Testis (tissue), 3 donors: ENCODE results near the gene BNC2. TPM values are rescaled to one million over a fixed set of nuclear protein-coding genes. Genes with fewer than 3 reads are reported as not detected.

ENCODE experiments used
- DNase-seq: peaks from one replicate; pipeline ENCODE4 v3.0.0-alpha.2; 2019
- H3K27ac ChIP-seq, 2 donors: fragments of 200-600 bp; sonication (generic); one replicate each; pipeline ENCODE4 v1.5.1; 2019
- H3K27me3 ChIP-seq: fragments of 200-600 bp; sonication (generic); one replicate; pipeline ENCODE4 v1.5.1; 2019
- H3K36me3 ChIP-seq: fragments of 200-600 bp; sonication (generic); one replicate; pipeline ENCODE4 v1.5.1; 2017; ENCODE audit warnings: low read depth; ENCODE audit errors: missing control alignments
- H3K4me1 ChIP-seq: fragments of 200-600 bp; sonication (generic); one replicate; pipeline ENCODE4 v1.5.1; 2019
- H3K4me3 ChIP-seq, 2 donors: fragments of 200-600 bp; sonication (generic); one replicate each; pipeline ENCODE4 v1.5.1; 2017 to 2019
- H3K9me3 ChIP-seq: fragments of 200-600 bp; sonication (generic); one replicate; pipeline ENCODE4 v1.5.1; 2017
- POLR2A ChIP-seq: fragments of 450-650 bp; IDR thresholded peaks from one replicate; pipeline ENCODE4 v1.6.1; 2017; ENCODE audit warnings: antibody characterized with exemption, mild to moderate bottlenecking, moderate library complexity
- WGBS, 2 donors: methylation state at CpG; one replicate each; pipeline ENCODE4 v1.1.5; 2018; 5-methylcytosine and 5-hydroxymethylcytosine counted together
- intact Hi-C: fragments of 100-400 bp; cut with DNase I; formaldehyde crosslinking; loops from one replicate; pipeline ENCODE4 v1.15.1; 2023; ENCODE audit warnings: low total_unique reads
- polyA plus RNA-seq: library from polyadenylated mRNA; stranded (reverse); fragments of 350-450 nt; fragmentation: Illumina TruSeq; extraction: RNeasy Lipid Tissue Mini Kit (QIAGEN cat#74804); gene quantifications from one replicate; pipeline ENCODE4 v1.2.3, GENCODE V29; 2014; ENCODE audit warnings: low read depth, low replicate concordance; ENCODE audit not compliant: insufficient read depth
- total RNA-seq, 2 donors: library from RNA; depleted of rRNA; stranded (reverse); fragments of >200 nt; gene quantifications; one replicate each; pipeline ENCODE4 v1.2.3, GENCODE V29; 2016
- TF ChIP-seq, protein P1 (sequence below), 3 experiments: fragments of 450-650 bp in 2 of 3; fragments of 200-600 bp in 1 of 3; sonication (generic) in 1 of 3; IDR thresholded peaks; one replicate each; pipeline ENCODE4 v1.5.1; 2016 to 2019; ENCODE audit warnings: antibody characterized with exemption in 3 of 3, mild to moderate bottlenecking in 2 of 3, moderate library complexity in 1 of 3

Gene BNC2
- total and polyA plus RNA-seq, 3 donors from 2014 or later: 14.6 to 35.2 (median 32.0) TPM

DNA sequence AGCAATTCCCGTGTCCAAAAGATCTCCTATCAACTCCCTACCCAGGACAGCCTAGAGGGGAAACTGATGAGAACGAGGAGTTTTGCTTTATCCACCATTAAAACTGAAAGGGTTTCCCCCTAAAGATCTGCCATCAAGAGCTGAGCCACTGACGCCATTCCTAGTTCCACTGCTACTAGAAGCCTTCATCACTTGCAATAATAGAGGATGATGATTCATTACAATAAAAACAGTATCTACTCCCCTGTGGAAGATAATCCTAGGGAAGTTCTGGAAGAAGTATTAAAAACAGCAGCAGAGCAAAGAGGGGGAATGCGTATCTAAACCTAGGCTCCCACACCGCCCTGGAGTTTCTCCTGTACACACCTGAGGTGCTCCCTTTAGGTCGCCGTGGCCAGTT, 394.5 kb downstream of the BNC2 start:
- no peaks in the 10 kb centered on the region for H3K36me3 ChIP-seq
- no peak overlapping the region for H3K4me3 ChIP-seq
- no peaks in the 10 kb centered on the region for H3K4me1 ChIP-seq
- intact Hi-C loops: no loop called here
- no peaks in the 10 kb centered on the region for H3K27me3 ChIP-seq
- 90% methylated on average over 7 of the region's 7 CpGs for WGBS, 2 donors
- H3K9me3 ChIP-seq: no peaks in the 10 kb centered on the region
- H3K27ac ChIP-seq: no peak overlapping the region
- TF ChIP-seq POLR2A: no peak
- TF ChIP-seq, protein P1, sequence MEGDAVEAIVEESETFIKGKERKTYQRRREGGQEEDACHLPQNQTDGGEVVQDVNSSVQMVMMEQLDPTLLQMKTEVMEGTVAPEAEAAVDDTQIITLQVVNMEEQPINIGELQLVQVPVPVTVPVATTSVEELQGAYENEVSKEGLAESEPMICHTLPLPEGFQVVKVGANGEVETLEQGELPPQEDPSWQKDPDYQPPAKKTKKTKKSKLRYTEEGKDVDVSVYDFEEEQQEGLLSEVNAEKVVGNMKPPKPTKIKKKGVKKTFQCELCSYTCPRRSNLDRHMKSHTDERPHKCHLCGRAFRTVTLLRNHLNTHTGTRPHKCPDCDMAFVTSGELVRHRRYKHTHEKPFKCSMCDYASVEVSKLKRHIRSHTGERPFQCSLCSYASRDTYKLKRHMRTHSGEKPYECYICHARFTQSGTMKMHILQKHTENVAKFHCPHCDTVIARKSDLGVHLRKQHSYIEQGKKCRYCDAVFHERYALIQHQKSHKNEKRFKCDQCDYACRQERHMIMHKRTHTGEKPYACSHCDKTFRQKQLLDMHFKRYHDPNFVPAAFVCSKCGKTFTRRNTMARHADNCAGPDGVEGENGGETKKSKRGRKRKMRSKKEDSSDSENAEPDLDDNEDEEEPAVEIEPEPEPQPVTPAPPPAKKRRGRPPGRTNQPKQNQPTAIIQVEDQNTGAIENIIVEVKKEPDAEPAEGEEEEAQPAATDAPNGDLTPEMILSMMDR (IDR thresholded peaks at IDR 0.05): no peak
- DNase-seq: no peak

DNA sequence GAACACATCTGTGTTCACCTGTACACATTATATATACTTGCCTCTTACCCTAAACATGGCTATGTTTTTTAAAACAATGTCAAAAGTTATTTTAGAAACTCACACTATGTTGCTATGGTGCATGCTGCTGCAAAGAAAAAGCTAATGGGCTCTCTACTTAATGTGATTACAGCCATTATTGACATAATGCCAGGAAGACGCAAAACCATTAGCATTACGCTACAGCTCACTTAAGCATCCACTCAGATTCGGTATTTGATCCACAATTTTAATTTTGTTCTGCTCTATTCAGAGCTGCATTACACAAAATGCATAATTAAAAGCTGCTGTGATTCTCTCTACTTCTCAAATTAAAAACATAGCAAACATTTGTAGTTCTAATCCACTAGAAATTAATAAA, 395.2 kb downstream of the BNC2 start:
- 91 to 94% methylated on average over 3 of the region's 3 CpGs for WGBS, 2 donors
- intact Hi-C loops: no loop called here
- TF ChIP-seq, protein P1 (IDR thresholded peaks at IDR 0.05): no peak
- no peak for TF ChIP-seq POLR2A
- H3K4me3 ChIP-seq: no peak overlapping the region
- no peaks in the 10 kb centered on the region for H3K9me3 ChIP-seq
- H3K36me3 ChIP-seq: no peaks in the 10 kb centered on the region
- H3K27me3 ChIP-seq: no peaks in the 10 kb centered on the region
- no peak for DNase-seq
- H3K4me1 ChIP-seq: no peaks in the 10 kb centered on the region
- H3K27ac ChIP-seq: no peak overlapping the region

DNA sequence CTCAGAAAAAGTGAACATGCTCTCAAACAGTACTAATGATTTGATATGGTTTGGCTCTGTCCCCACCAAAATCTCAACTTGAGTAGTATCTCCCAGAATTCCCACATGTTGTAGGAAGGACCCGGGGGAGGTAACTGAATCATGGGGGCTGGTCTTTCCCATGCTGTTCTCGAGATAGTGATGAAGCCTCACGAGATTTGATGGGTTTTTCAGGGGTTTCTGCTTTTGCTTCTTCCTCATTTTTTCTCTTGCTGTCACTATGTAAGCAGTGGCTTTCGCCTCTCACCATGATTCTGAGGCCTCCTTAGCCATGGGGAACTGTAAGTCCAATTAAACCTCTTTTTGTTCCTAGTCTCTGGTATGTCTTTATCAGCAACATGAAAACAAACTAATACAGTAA, 401.3 kb downstream of the BNC2 start:
- H3K4me1 ChIP-seq: no peaks in the 10 kb centered on the region
- H3K27me3 ChIP-seq: no peaks in the 10 kb centered on the region
- TF ChIP-seq POLR2A: no peak
- TF ChIP-seq, protein P1 (IDR thresholded peaks at IDR 0.05): no peak
- no peaks in the 10 kb centered on the region for H3K9me3 ChIP-seq
- H3K36me3 ChIP-seq: no peaks in the 10 kb centered on the region
- intact Hi-C loops: no loop called here
- H3K4me3 ChIP-seq: no peak overlapping the region
- no peak overlapping the region for H3K27ac ChIP-seq
- WGBS, 2 donors: 66 to 76% methylated on average over 4 of the region's 4 CpGs
- DNase-seq: no peak

DNA sequence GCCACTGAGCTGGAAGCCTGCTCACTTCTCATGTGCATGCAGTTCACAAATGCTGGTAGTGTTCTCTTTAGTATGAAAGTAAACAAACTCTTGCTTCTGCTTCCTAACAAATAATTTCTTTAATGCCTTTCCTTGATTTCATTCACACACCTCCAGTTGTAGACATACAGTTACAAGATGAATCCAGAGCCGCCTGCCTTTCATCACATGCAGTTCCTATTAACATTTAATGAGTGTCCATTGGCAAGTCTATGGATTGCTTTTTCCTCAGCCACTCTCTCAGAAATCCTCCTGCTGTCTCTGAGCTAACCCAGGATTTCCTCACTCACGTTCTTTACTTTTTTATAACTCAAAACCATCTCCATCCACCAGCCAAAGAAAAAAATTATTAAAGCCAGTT, 408.6 kb downstream of the BNC2 start:
- no peak overlapping the region for H3K27ac ChIP-seq
- no peak for DNase-seq
- no peak overlapping the region for H3K4me3 ChIP-seq
- H3K9me3 ChIP-seq: no peaks in the 10 kb centered on the region
- H3K27me3 ChIP-seq: no peaks in the 10 kb centered on the region
- H3K4me1 ChIP-seq: no peaks in the 10 kb centered on the region
- TF ChIP-seq, protein P1 (IDR thresholded peaks at IDR 0.05): no peak
- no peak for TF ChIP-seq POLR2A
- 57 to 74% methylated on average over 2 of the region's 2 CpGs for WGBS, 2 donors
- intact Hi-C loops: no loop called here
- no peaks in the 10 kb centered on the region for H3K36me3 ChIP-seq

DNA sequence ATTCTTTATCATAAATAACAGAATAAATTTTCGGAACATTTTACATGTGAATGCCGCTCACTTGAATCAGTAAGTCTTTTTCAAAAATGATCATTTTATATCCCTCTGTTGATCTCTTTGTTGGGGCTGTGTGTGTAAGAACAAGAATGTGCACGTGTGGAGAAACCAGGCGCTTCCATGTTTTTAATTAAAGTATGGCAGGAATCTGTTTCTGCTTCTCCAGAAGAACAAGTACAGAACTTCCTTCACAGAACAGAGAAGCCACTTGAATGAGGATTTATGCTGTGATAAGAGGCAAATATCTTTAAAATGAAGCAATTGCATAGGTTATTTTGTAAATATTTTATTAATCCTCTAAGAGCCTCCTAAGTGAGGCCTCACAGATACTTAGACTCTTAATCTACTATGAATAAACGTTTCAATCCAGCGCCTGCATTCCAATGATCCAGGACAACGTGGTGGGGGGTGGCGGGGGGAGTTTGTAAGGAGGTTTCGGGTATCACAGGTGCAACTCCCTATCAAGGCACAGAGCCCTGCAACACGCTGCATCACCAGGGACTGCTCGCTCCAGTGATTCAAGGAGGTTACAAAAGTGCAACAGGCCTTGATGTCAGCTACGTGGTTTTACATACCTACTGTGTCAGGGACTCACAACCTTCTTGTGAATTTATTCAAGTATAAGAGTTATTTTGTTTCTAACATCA, 409.2 kb downstream of the BNC2 start:
- WGBS, 2 donors: 71% methylated on average over 12 of the region's 12 CpGs

More for the DNA sequence above, 409.2 kb downstream of the BNC2 start:
- Histone ChIP-seq H3K9me3 (no peaks in the 10 kb centered on the region), H3K36me3 (no peaks in the 10 kb centered on the region), H3K4me1 (no peaks in the 10 kb centered on the region), H3K4me3 (no peak overlapping the region), H3K27me3 (no peaks in the 10 kb centered on the region), H3K27ac (no peak overlapping the region)
- no peak for TF ChIP-seq POLR2A
- DNase-seq: no peak
- intact Hi-C loops: no loop called here
